ENCODE results near the gene TBC1D14.

Gene TBC1D14

DNA sequence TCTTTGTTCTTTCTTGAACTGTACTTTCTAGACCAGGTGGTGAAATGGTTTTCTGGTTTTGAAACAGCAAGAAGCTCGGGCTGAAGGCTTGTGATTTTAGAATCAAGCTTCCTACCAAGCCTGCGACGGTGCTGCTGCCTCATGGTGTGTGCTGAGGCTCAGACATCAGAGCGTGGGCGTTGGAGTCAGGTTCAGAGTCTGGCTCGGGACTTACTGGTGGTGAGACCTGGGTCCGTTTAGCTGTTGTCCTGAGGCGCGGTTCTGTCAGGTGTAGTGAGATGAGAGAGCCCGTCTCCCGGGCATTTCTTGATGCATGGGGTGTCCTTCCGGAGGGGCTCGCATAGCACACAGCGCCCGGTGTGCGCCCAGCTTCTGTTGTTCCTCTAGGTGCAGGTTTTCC is 113.9 kb downstream of the TBC1D14 start:
- DNase-seq (ENCODE audit: low spot score): no peak

DNA sequence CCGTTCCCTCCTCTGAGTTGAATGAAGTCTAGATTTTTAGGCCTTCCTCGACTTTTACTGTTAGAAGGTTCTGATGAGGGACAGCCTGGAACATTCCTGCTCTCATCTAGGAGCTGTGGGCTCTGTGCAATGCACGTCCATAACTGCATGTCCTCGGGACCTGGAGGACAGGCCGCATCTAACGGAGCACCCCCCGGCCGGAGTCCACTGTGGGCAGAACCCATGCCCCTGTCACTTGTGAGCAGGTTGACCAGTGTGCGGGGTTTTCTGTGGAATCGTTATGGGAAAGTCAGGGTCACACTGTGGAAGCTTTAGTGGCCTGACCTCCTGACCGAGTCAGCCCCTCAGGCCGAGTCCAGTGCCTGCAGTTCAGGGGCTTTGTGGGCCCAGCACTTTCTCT is 114.3 kb downstream of the TBC1D14 start:
- DNase-seq (ENCODE audit: low spot score): no peak

DNA sequence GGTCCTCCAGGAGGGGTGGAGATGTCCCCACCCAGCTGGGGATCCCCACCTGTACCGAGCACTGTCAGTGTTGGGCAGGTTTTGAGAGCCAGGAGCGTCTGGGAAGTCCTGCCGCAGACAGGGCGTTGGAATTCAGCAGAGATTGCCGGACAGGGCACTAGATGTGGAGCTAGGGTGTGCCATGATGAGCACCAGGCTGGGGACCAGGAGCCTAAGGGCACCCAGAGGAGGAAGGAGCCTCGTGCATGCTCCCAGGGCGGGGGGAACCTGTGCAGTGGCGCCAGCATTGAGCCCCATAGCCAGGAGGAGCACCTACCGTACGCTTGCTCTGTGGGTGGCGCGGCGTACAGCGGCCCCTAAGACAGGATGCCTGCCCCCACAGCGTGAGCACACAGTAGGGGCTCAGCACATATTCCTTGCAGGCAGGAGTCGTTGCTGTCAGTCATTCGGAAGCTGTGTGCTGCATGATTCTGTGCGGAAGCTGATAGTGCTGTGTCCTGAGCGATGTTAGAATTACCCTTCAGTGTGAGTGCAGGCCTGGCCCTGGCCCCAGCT is 114.8 kb downstream of the TBC1D14 start:
- DNase-seq (ENCODE audit: low spot score): no peak

DNA sequence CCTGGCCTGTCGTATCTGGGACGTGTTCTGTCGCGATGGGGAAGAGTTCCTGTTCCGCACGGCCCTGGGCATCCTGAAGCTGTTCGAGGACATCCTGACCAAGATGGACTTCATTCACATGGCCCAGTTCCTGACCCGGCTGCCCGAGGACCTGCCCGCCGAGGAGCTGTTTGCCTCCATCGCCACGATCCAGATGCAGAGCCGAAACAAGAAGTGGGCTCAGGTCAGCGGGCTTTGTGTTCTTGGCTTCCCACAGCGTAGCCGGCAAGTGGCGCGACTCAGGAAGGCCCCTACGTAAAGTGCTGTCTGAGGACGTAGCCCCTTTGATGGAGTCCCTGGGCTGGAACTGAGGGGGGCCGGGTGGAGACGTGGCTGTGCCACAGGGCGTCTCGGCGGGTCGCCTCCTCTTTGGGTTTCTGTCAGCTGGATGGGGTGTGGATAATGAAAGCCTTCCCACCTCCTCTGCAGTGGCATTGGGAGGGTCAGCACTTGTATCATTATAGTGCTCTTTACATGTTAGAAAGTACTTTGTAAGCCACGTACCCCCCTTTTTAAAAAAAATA is 115.5 kb downstream of the TBC1D14 start:
- DNase-seq (ENCODE audit: low spot score): no peak

DNA sequence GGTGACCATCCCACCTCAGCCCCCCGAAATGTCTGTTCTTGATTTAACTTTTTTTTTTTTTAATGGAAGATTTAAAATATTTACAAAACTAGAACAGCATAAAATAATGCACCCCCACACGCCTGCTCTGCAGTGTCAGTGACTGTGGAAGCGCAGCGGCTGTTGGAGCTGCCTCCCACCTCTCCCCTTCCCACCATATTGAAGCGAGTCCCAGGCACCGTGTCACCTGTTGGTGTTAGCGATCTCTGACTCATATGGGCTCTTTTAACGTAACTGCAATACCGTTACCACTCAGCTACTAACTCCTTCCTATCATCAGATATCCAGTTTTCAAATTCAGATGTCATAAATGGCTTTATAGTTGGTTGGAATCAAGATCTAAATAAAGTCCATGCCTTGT is 116.5 kb downstream of the TBC1D14 start:
- no peak for DNase-seq (ENCODE audit: low spot score)

DNA sequence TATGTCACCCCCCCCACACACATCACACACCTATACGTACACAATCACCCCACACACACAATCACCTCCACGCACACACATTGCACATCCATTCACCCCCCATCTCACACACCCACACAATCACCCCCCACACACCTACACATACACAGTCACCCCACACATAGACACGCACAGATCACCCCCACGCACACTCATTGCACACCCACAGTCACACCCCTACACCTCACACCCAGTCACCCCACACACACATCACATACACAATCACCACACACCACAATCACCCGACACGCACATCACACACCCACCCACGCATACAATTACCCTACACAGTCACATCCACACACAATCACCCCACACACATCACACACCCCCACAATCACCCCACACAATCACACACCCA is 117.7 kb downstream of the TBC1D14 start:
- no peak for DNase-seq (ENCODE audit: low spot score)

DNA sequence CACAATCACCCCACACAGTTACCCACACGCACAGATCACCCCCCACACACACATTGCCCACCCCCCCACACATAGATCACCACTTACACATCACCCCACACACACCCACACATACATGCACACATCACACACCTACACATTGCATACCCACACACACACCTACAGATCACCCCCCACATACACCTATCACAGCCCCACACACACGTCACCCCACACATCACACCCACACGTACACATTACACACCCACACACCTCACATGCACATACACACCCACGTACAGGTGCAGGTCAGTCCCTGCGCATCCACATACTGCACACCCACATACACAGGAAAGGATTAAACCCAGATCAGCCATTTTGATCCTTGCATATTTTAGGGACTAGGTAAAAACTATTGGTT is 118.3 kb downstream of the TBC1D14 start:
- DNase-seq (ENCODE audit: low spot score): no peak

DNA sequence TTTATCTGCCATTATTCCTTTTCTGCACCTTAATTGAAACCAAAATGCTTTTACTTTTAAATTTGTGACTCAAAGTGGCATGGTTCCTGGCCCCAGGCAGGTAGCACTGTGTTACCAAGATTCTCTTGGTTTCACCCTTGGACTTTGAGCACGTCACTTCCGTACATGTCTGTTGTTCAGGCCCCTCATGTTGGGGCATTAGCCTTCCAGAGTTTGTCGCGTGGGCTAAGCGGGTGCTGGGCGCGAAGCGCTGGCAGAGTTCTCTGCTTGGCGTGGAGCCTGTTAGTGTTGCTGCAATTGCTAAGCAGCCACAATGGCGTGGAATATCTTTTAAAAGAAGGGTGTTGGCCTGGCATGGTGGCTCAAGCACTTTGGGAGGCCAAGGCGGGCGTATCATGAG is 119.6 kb downstream of the TBC1D14 start:
- no peak for DNase-seq (ENCODE audit: low spot score)

DNA sequence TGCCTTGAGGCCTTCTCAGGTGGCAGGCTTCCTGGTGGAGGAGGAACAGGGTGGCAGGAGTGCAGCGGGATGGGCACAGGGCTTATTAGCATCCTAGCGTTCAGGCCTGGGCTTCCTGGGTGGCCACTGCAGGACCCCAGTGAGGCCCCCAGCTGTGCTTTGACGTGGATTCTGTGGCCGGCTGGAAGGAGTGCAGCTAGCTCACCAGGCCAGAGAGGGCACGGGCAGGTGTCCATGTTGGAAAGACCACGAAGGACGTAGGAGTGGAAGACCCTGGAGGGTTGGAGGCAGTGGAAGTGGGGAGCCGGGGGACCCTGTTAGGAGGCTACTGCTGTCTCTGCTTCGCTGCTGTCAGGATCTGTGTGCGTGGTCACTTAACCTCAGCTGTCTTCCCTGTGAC is 120.3 kb downstream of the TBC1D14 start:
- DNase-seq (ENCODE audit: low spot score): no peak

DNA sequence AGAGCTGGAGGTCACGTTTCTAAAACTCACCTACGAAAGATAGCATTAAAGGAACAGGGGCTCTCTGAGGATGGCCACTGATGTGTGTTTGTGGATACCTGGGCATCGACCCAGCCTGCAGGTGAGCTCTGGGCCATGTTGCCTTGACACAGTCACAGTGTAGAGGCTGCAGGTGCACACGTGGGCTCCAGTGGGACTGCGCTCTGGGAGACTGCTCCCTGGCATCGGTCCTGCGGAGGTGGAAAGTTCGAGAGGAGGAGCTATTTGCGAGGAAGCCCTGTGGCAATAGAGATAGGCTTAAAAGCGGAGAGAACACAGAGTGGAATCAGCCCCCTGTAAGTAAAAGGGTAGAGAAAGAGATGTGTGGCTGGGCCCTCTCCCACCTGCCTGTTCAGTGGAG is 121.2 kb downstream of the TBC1D14 start:
- no peak for DNase-seq (ENCODE audit: low spot score)

DNA sequence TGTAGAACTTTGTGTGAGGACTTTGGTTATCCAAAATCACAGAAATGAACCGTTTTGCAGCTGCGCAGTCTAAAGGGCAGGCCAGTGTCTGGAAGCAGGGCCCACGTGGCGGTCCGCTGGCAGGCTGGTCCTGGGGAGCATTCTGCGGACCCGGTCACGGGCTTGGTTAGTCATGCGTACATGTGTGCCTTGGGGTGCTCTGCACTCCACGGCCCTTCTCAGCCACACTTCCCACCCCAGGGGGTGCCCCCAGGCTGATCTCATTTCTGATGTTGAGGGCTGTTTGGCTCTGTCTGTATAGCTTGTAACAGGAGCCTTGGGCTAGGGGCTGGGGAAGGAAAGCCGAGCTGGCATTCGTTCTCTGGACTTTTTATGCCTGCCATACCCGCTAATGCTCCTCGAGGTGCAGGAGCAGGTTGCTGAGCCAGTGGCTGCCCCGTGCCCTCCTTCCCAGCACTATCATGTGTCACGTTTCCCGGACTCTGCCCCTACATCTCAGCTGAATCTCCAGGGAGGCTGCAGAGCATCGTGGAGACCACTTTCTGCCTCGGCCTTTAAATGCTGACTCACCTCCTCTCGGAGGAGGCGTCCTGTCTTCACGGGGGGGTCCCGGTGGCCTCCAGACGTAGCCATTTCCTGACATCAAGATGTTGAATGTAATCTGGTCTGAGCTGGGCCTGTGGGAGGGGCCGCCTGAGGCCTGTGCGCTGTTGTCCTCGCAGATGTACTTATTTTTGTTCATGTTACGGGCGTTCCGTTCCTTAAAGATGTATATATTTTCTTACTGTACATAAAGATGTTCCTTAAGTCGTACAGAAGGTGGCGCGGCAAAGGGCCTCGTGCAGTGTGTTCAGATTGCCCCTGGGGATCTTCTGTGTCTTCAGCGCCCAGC is 122.2 kb downstream of the TBC1D14 start:
- no peak for DNase-seq (ENCODE audit: low spot score)

DNA sequence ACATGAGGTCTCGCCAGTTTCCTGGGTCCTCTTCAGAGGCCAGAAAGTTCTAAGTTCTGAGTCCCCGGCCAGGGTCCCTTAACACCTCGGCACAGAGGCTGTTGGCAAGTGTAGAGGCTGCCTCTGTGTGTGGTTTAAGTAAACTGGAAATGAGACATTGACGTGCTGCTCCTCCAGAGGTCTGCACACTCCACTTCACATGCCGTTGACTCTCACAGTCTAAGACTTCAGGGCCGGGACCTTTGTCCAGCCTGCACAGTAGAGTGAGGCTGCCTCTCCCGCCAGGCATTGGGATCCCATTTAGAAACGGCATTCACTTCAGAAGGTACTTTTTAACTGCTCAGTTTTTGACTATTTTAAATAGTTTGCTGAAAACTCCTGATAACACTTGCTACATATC is 123.0 kb downstream of the TBC1D14 start:
- no peak for DNase-seq (ENCODE audit: low spot score)

DNA sequence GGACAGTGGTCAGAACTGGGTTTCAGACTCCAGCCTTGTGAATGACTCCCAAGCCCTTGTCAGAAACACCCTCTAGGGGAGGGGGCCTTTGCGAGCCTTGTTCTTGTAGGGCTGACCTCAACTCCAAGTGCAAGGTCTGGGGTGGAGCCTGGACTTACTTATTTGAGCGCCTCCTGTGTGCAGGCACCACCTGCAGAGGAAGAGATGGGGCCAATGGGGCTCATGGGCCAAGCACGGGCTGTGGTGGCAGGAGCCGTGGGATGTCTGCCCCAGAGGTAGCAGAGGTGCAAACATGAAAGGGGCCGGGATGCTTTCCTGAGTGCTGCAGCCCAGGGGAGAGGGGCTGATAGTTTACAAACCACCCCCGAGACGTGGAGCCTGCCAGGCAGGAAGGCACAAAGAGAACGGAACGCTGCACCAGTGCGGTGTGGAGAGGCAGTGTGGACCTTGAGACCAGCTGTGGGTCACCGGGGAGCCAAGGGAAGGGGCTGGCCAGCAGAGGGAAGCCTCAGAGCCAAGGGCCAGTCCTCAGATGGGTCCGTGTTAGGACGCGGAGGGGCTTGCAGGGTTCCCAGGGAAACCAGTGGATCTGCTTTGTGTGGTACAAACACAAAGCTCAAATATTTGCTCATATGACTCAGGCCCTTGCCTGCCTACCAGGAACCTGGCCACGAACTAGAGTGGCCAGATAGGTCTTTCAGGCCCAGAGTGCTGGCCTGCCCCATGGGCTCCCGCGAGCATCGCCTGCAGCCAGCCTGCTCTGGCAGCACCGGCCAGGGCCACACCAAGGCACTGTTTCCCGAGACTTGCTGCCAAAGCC is 124.8 kb downstream of the TBC1D14 start:
- DNase-seq (ENCODE audit: low spot score): no peak

DNA sequence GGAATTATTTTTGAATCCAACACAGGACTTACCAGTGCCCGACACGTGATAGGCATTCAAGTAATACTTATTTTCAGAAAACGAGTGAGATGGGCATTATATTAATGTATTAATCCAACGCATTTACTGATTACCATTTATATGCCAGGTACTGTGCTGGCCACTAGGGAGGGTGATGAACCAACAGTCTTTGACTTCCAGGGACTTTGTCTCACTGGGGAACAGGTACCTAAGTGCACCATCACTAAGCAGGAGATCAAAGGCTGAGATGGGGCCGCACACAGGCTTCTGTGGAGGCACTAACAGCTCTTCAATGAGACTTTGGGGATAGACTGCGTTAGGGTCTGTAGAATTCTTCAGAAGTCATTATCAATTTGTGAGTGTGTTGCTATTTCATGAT is 127.8 kb downstream of the TBC1D14 start:
- no peak for DNase-seq (ENCODE audit: low spot score)

DNA sequence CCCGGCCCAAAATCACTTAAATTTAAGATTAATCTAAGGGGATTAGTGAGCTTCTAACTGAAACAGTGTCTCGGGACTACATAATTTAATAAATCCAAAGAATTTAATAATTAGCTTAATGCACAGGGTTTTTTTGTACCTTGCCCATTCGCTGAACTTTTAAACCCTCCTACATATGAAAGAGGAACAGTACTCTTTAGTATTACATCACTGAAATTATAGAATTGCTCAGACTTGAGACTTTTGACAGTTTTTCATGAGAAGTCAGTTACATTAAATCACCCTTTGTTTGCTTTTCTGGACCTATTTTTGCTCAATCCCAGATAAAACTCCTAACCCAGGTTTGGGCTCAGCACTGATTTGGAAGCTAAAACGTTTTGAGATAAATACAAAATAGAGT is 131.1 kb downstream of the TBC1D14 start:
- DNase-seq (ENCODE audit: low spot score): no peak

DNA sequence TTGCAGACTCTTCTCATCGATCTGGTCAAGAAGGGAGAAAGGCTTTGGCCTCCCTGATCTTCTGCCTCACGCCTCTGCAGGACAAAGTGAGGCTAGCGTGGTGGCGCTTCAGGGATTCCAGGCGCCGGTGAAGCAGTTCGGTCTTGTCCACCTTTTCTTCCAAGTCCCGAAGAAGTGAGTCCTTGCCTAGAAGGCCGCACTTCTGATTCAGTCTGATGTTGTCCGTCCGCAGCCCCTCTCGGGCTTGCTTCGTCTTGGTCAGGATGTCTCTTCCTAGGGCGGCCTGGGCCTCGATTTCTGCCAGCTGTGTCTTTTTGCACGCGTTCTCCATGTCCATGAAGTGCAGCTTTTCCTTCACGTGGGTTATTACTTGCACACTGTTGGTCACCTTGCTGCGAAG is 131.6 kb downstream of the TBC1D14 start:
- no peak for DNase-seq (ENCODE audit: low spot score)

DNA sequence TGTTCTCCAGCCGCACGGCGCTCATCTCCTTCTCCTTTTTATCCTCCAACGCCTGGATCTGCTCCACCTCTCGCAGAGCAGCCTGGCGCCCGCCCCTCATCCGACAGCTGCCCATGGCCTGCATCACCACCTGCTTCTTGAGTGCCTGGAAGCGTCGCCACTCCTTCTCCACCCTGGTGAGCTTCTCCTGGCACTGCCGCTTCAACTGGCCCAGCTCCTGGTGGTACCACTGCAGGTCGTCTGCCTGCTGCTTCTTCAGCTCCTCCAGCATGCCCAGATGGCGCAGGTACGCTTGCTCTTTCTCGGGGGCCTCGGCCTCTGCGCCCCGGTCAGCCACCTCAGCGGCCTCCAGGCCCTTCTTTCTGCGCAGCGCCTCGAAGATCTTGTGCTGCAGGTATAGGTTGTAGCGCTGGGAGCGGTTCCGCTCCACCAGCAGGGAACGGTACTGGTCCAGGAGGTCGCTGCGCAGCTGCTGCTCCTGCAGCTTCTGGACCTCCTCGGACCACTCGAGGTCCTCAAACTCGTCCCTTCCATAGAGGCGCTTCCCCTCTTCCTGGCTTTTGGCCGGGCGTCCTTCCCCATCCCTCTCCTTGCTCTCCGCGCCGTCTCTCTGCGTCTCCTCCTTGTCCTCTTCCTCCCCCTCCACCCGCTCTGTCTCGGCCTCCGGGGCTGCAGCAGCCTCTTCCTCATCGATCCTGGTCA is 132.3 kb downstream of the TBC1D14 start:
- DNase-seq (ENCODE audit: low spot score): no peak

DNA sequence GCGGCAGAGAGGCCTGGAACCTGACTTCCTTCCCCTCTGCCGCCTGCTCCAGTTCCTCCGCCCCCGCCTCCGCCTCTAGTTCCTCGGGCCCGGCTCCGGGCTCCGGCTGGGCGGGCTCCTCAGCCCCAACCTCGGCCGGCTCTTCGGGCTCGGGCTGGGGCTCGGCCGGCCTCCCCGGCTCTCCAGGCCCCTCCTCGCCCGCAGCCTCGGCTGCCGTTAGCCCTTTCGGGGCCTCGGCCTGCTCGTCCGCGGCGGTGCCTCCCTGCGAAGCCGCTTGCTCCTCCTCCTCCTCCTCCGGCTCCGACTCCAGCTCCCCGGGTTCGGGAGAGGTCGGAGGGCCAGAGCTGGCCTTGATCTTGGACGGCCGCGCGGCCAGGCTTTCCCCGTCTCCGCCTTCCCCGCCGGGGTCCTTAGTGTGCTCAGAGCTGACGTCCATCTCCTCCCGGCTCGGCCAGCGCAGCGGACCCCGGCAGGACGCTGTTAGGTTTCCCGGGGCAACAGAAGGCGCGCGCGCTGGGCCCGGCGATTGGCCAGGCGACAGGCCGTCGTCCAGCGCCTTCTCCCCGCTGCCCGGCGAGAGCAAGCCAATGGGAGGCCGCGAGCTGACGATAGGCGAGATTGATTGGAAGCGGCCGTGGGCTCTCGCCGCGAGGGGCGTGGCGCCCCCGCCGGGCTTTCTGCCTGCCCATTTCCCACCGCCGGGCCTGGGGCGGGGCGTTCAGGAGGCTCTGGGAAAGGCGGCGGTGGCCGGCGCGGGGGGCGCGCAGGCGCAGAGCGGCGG is 133.1 kb downstream of the TBC1D14 start:
- DNase-seq (ENCODE audit: low spot score): peak; percentile 94

DNA sequence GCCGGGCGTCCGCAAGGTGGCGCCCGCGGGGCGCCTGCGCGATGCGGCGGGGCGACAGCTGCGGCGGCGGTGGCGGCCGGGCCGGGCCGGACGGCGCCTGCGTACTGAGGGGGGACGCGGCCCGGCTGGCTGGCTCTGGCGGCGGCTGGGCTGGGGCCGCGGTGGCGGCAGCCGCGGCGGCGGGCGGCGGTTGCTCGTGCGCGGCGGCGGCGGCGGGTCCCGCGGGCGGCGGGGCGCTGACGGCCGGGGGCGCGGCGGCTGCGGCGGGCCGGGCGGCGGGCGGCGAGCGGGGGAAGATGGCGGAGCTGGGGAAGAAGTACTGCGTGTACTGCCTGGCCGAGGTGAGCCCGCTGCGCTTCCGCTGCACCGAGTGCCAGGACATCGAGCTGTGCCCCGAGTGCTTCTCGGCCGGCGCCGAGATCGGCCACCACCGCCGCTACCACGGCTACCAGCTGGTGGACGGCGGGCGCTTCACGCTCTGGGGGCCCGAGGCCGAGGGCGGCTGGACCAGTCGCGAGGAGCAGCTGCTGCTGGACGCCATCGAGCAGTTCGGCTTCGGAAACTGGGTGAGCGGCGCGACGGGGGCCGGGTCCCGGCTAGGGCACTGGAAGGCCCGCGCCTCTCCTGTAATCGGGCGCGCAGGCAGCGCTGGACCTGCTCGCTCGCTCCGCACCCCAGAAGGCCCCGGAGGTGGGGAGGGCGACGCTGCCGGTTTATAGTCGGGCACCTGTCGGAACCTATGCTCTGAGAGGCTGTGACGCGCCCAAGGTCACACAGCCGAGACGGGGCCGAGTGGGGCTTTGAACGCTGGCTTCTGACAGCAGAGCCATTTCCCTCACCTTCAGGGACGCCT is 133.9 kb downstream of the TBC1D14 start, which contains the start of gene TADA2B:
Gene TADA2B (plus strand): TSS at position 89 of the 853 bp plus-strand sequence. CDS start 208 bp downstream, at position 297.
- peak; percentile 47 for DNase-seq (ENCODE audit: low spot score)
